Activated CD4-positive, alpha-beta memory T cell treated with anti-CD3 and anti-CD28 coated beads for 36 hours (primary cell): Measurements from ENCODE around the gene HLA-C. TPM values are rescaled to one million over a fixed set of nuclear protein-coding genes. Genes with fewer than 3 reads are reported as not detected.
"Not testable (repeated sequence)": the region's sequence is repeated elsewhere in the genome, so short reads cannot be mapped to it uniquely, and the experiment has no call there.

ENCODE experiments used
- CTCF ChIA-PET: fragments of 350-600 bp; sonication (Branson Sonifier 250); formaldehyde crosslinking; loops from one replicate; lab custom pipeline; 2021; ENCODE audit warnings: antibody characterized with exemption, inconsistent platforms; lab: Charles Lee
- POLR2A ChIA-PET: fragments of 350-600 bp; sonication (Branson Sonifier 250); formaldehyde crosslinking; loops from one replicate; lab custom pipeline; 2021; ENCODE audit warnings: antibody characterized with exemption; lab: Charles Lee
- DNase-seq: peaks from one replicate; pipeline ENCODE4 v3.0.0-alpha.2; 2020
- H3K27ac Mint-ChIP-seq: one replicate; pipeline ENCODE4 v1.8.0; 2021; ENCODE audit warnings: mixed read lengths
- H3K27me3 Mint-ChIP-seq: one replicate; pipeline ENCODE4 v1.8.0; 2021; ENCODE audit warnings: mixed read lengths
- H3K36me3 Mint-ChIP-seq: one replicate; pipeline ENCODE4 v1.8.0; 2021; ENCODE audit warnings: mixed read lengths
- H3K4me1 Mint-ChIP-seq: one replicate; pipeline ENCODE4 v1.8.0; 2021; ENCODE audit warnings: low read depth, mixed read lengths
- H3K4me3 Mint-ChIP-seq: one replicate; pipeline ENCODE4 v1.8.0; 2021; ENCODE audit warnings: mild to moderate bottlenecking, mixed read lengths
- H3K9me3 Mint-ChIP-seq: one replicate; pipeline ENCODE4 v1.8.0; 2021; ENCODE audit warnings: mixed read lengths
- intact Hi-C: fragments of 100-400 bp; cut with micrococcal nuclease; formaldehyde crosslinking; loops from one replicate; pipeline ENCODE4 v1.15.1; 2023
- total RNA-seq, 2 experiments: library from RNA; stranded (reverse); gene quantifications; one replicate each; pipeline ENCODE4 v1.2.3, GENCODE V29; 2021

The HLA-C gene
- total RNA-seq, 2 experiments from 2014 or later = 976 to 983 TPM

DNA sequence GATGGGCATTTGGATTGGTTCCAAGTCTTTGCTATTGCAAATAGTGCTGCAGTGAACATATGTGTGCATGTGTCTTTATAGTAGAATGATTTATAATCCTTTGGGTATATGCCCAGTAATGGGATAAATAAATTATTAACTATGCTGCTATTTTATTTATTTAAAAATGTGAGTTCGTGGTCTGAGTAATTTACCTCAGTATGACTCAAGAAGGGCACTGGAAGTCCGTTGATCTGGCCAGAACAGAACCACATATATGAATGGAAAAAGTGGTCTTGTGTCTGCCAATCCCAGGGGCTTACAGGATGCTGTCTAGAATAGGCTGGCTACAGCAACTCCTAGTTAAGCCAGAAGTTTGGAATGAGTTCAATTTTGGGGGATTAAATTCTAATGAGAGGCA is 27.6 kb upstream of the HLA-C start:
- no peaks in the 10 kb centered on the region for H3K36me3 Mint-ChIP-seq
- no peak overlapping the region for H3K27ac Mint-ChIP-seq
- no peak for DNase-seq
- H3K4me3 Mint-ChIP-seq = no peak overlapping the region
- no peaks in the 10 kb centered on the region for H3K4me1 Mint-ChIP-seq
- intact Hi-C loops = no loop called here
- H3K9me3 Mint-ChIP-seq = no peaks in the 10 kb centered on the region
- CTCF ChIA-PET = no interaction called here
- H3K27me3 Mint-ChIP-seq = peaks cover 1% of the 10 kb centered on the region
- POLR2A ChIA-PET = no interaction called here

DNA sequence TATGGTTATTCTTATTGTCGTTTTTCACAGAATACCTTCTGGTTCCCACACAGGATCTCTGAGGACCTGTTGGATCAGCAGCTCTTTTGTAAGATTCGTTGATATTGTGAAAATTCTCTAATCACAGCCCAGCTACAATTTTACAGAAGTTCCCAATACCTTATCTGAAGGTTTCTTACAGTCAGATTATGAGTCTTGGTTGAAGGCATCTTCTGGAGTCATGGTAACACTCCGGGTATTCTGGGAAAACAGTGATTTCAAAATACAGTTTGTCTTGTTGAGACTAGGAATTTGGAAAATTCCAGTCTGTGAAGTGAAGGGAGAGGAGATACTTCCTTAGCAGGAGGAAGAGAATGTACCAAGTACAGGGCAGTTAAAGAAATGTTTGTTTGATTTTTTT is 22.2 kb upstream of the HLA-C start:
- ChIA-PET CTCF (interaction anchor here (1.2 to 1.3 kb wide), 2 partner anchors 72 to 100 kb away, joined by 3 to 4 read pairs; no protein-coding TSS in a partner anchor), POLR2A (no interaction called here)
- Mint-ChIP-seq H3K27ac (no peak overlapping the region), H3K4me1 (no peaks in the 10 kb centered on the region), H3K27me3 (peaks cover 13% of the 10 kb centered on the region), H3K4me3 (no peak overlapping the region), H3K36me3 (no peaks in the 10 kb centered on the region), H3K9me3 (no peaks in the 10 kb centered on the region)
- intact Hi-C loops = no loop called here
- DNase-seq = no peak

DNA sequence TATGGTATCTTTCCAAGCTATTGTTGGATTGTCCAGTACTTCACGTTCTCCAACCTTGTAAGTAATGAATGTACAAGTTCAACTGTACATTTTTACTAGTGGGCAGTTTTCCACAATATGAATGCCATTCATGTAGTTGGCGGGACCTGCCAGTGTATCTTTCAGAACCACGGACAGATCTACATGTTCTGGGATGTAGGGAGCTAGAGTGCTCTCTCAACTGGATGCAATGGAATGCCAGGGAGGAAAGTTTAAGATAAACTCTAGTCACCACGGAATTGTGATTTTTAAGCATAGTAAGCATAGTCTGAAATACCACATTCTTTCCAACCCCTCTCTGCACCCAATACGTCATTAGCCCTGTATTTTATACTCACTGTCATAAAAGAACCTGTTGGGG is 21.5 kb upstream of the HLA-C start:
- no peak for DNase-seq
- CTCF ChIA-PET = interaction anchor here (0.9 kb wide), 1 partner anchor 165 kb away, joined by 3 read pairs; no protein-coding TSS in a partner anchor
- Mint-ChIP-seq H3K27me3 (peaks cover 13% of the 10 kb centered on the region), H3K36me3 (no peaks in the 10 kb centered on the region), H3K9me3 (no peaks in the 10 kb centered on the region), H3K4me1 (no peaks in the 10 kb centered on the region), H3K4me3 (no peak overlapping the region), H3K27ac (no peak overlapping the region)
- POLR2A ChIA-PET = no interaction called here
- intact Hi-C loops = no loop called here

DNA sequence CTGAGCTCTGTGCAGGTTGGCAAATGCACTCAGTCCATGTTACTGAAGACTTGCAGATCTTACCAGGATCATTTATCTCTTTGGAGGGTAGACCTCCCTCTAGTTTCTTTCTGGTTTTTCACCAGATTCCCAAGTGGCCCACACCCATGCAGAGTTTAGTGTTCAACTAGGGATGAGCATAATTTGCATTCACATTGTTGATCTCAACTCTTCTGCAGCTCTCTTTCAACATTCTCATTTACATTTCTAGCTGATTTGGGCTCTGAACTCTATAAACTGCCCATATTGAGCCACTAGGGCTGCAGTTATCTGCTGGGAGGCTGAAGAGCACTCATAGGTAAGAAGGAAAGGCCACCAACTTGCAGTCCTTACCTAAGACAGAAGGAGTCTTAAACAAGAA is 17.9 kb upstream of the HLA-C start:
- no peak for DNase-seq
- no peaks in the 10 kb centered on the region for H3K4me1 Mint-ChIP-seq
- CTCF ChIA-PET = no interaction called here
- POLR2A ChIA-PET = no interaction called here
- no peaks in the 10 kb centered on the region for H3K9me3 Mint-ChIP-seq
- no peaks in the 10 kb centered on the region for H3K36me3 Mint-ChIP-seq
- intact Hi-C loops = no loop called here
- H3K4me3 Mint-ChIP-seq = no peak overlapping the region
- no peak overlapping the region for H3K27ac Mint-ChIP-seq
- peaks cover 12% of the 10 kb centered on the region for H3K27me3 Mint-ChIP-seq

DNA sequence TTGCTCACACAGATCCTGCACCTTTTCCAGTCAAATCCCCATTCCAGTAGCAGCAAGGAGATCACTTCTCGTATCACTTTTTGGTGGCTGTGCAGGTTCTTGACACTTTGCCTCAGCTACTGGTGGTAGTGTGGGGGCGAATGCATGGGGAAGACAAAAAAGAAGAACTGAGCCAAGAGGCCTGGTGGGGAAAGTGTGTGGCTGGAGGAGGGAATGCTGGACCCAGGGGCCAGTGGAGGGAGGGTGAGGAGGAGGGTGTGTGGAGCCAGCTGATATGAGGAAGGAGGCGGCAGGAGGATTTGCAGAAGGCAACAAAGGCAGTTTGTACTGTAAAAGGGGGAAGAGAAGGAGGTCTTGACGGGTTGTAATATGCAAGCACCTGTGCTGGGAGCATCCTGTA is 15.7 kb upstream of the HLA-C start:
- Mint-ChIP-seq H3K36me3 (no peaks in the 10 kb centered on the region), H3K27me3 (peaks cover 8% of the 10 kb centered on the region), H3K9me3 (no peaks in the 10 kb centered on the region), H3K4me3 (no peak overlapping the region), H3K4me1 (no peaks in the 10 kb centered on the region), H3K27ac (no peak overlapping the region)
- no peak for DNase-seq
- intact Hi-C loops = no loop called here
- POLR2A ChIA-PET = no interaction called here
- CTCF ChIA-PET = no interaction called here

DNA sequence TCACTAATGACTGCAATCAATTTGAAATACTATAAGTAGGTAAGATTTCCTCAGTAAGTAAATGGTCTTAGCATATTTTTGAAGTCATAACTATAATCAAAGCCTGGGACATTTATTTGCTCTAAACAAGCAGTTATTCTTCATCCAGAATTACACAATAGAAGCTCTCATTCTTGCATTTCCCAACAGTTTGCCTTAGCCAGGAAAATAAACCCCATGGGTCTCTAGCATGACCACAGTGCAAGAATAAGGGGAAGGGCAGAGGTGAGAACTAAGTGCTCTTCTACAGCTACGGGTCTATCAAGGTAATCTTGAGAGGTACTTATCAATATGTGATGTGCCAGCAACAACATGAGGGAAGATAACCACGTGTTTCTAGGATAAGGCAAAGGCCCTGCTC is 14.1 kb upstream of the HLA-C start:
- Mint-ChIP-seq H3K4me3 (no peak overlapping the region), H3K27ac (no peak overlapping the region), H3K4me1 (no peaks in the 10 kb centered on the region), H3K9me3 (no peaks in the 10 kb centered on the region), H3K27me3 (peaks cover 2% of the 10 kb centered on the region), H3K36me3 (no peaks in the 10 kb centered on the region)
- ChIA-PET POLR2A (interaction anchor here (0.6 to 0.7 kb wide), 2 partner anchors 52 to 404 kb away, joined by 3 to 4 read pairs; no protein-coding TSS in a partner anchor), CTCF (interaction anchor here (1.9 kb wide), 1 partner anchor 80 kb away, joined by 6 read pairs; no protein-coding TSS in a partner anchor)
- intact Hi-C loops = no loop called here
- no peak for DNase-seq

DNA sequence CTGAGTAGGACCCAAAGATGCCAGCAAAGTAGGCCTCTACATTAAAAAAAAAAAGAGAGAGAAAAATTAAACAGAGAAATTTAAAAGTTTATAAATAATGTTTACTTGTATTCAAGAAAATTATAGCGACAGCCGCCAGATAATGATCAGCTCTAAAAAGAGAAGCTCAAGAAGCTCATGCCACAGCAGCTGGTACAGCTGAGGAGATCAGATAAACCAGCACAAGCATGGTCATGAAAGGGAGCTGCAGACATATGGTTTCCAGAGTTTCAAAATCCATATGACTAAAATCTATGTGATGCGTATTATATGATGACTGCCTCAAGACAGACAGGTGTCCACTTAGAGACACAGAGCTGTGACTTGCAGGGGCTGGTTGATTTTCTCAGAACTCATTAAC is 13.6 kb upstream of the HLA-C start:
- ChIA-PET POLR2A (interaction anchor here (0.6 kb wide), 1 partner anchor 403 kb away, joined by 4 read pairs; no protein-coding TSS in a partner anchor), CTCF (interaction anchor here (0.6 to 1.9 kb wide), 2 partner anchors 81 to 202 kb away, joined by 4 to 6 read pairs; no protein-coding TSS in a partner anchor)
- no peaks in the 10 kb centered on the region for H3K36me3 Mint-ChIP-seq
- intact Hi-C loops = no loop called here
- no peak for DNase-seq
- no peak overlapping the region for H3K4me3 Mint-ChIP-seq
- no peaks in the 10 kb centered on the region for H3K4me1 Mint-ChIP-seq
- H3K9me3 Mint-ChIP-seq = no peaks in the 10 kb centered on the region
- no peak overlapping the region for H3K27ac Mint-ChIP-seq
- peaks cover 2% of the 10 kb centered on the region for H3K27me3 Mint-ChIP-seq

DNA sequence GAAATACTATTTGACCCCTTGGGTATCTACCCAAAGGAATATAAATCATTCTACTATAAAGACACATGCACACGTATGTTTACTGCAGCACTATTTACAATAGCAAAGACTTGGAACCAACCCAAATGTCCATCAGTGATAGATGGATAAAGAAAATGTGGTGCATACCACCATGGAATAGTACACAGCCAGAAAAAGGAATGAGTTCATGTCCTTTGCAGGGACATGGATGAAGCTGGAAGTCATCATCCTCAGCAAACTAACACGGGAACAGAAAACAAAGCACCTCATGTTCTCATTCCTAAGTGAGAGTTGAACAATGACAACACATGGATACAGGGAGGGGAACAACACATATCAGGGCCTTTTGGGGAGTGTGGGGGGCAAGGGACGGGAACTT is 7.8 kb upstream of the HLA-C start:
- H3K4me3 Mint-ChIP-seq, H3K9me3 Mint-ChIP-seq, intact Hi-C loops, H3K36me3 Mint-ChIP-seq, H3K4me1 Mint-ChIP-seq, POLR2A ChIA-PET, H3K27me3 Mint-ChIP-seq, H3K27ac Mint-ChIP-seq, DNase-seq: not testable (repeated sequence)
- CTCF ChIA-PET = interaction anchor here (1.5 kb wide), 1 partner anchor 162 kb away, joined by 4 read pairs; no protein-coding TSS in a partner anchor

DNA sequence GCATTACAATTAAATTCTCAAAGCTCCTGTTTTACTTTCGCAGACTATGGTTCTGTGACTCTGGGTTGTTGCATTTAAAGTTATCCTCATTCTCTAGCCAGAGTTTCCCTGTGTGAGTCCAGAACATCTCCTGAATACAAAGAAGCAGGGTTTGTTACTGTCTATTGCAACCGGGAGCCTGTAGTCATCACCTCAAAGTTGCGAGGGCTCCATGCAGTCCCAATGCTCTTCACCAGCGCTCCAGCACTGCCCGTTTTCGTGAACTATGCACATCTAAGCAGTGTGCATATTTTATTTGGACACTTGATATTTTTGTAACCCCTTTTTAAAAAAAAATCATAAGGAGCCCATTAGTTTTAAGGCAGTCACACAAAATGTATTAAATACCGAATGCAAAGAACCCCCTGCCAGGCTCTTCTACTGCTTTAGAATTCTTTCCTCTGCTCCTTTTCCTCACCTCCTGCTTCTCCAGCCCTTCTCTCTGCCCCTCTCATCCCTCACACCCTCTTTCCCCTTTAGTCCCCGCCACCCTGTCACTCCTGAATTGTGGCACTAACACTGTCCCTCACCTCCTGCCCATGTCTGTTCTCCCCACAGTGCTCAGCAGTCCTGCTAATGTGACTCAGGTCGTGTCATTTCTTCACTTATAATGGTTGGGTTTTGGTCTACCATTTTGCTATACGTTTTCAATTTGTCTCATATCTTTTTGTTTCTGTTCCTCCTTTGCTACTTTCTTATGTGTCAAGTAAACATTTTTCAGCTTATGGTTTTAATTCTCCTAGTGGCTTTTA is 1.1 kb upstream of the HLA-C start:
- peaks cover 43% of the 10 kb centered on the region for H3K4me1 Mint-ChIP-seq
- peak overlapping the region; percentile 95 for H3K4me3 Mint-ChIP-seq
- H3K27me3 Mint-ChIP-seq = no peaks in the 10 kb centered on the region
- intact Hi-C loops = loop anchor here (1.0 to 5.0 kb wide), 7 partner anchors 69 to 656 kb away; partner anchors contain the start of genes MRPS18B, PPP1R10, PRRC2A and TCF19
- H3K36me3 Mint-ChIP-seq = peaks cover 38% of the 10 kb centered on the region
- CTCF ChIA-PET = interaction anchor here (0.6 to 1.6 kb wide), 3 partner anchors 35 to 95 kb away, joined by 3 to 11 read pairs (median 5); no protein-coding TSS in a partner anchor
- peak; percentile 44 for DNase-seq
- H3K9me3 Mint-ChIP-seq = no peaks in the 10 kb centered on the region
- peak overlapping the region; percentile 99 for H3K27ac Mint-ChIP-seq
- POLR2A ChIA-PET = interaction anchor here (1.0 to 1.1 kb wide), 3 partner anchors 75 to 94 kb away, joined by 3 to 6 read pairs (median 4); no protein-coding TSS in a partner anchor

DNA sequence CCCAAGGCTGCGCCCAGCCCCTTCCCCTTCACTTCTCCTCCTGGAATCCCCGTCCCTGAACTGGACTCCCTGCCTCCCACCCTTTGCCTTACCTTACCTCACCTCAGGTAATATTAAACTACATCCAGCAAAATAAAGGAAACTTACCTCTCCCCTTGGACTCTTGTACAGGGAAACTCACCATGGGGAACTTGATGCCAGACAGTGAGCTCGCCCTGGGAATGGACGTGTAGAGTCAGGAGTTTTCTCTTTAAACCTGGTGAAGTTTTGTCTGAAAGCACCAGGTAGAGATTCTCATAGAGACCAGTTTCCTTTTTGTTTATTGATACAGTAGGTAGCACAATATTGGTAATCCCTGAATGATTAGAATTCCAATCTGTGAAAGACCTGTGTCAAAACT is 544 bp upstream of the HLA-C start:
- Mint-ChIP-seq H3K27ac (peak overlapping the region; percentile 99), H3K4me3 (peak overlapping the region; percentile 95), H3K36me3 (peaks cover 43% of the 10 kb centered on the region), H3K4me1 (peaks cover 48% of the 10 kb centered on the region), H3K27me3 (no peaks in the 10 kb centered on the region), H3K9me3 (no peaks in the 10 kb centered on the region)
- intact Hi-C loops = loop anchor here (1.0 to 5.0 kb wide), 7 partner anchors 68 to 655 kb away; partner anchors contain the start of genes MRPS18B, PPP1R10, PRRC2A and TCF19
- DNase-seq = no peak
- CTCF ChIA-PET = interaction anchor here (0.6 to 1.6 kb wide), 3 partner anchors 35 to 95 kb away, joined by 3 to 11 read pairs (median 5); no protein-coding TSS in a partner anchor
- POLR2A ChIA-PET = interaction anchor here (1.0 to 1.1 kb wide), 3 partner anchors 75 to 94 kb away, joined by 3 to 6 read pairs (median 4); no protein-coding TSS in a partner anchor

DNA sequence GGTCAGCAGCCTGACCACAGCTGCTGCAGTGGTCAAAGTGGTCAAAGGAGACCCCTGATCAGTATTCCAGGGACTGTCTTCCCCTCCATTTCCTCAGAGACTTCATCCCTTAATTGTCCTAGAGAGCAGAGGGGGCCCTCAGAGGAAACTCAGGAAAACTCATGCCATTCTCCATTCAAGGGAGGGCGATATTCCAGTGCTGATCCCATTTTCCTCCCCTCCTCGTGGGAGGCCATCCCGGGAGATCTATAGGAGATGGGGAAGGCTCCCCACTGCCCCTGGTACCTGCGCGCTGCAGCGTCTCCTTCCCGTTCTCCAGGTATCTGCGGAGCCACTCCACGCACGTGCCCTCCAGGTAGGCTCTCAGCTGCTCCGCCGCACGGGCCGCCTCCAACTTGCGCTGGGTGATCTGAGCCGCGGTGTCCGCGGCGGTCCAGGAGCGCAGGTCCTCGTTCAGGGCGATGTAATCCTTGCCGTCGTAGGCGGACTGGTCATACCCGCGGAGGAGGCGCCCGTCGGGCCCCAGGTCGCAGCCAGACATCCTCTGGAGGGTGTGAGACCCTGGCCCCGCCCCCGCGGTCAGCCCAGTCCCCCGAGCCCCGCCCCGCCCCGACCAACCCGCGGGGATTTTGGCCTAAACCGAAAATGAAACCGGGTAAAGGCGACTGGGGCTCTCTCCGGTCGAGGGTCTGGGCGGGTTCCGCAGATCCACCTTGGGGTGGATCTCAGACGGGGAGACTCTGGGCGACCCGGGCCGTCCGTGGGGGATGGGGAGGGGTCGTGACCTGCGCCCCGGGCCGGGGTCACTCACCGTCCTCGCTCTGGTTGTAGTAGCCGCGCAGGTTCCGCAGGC is 878 bp downstream of the HLA-C start:
- Mint-ChIP-seq H3K9me3 (no peaks in the 10 kb centered on the region), H3K36me3 (peaks cover 44% of the 10 kb centered on the region), H3K27ac (peak overlapping the region; percentile 99), H3K4me1 (peaks cover 51% of the 10 kb centered on the region), H3K27me3 (no peaks in the 10 kb centered on the region), H3K4me3 (peak overlapping the region; percentile 95)
- DNase-seq = peak; percentile 89
- ChIA-PET POLR2A (interaction anchor here (4.6 kb wide), 1 partner anchor 84 kb away, joined by 20 read pairs; no protein-coding TSS in a partner anchor), CTCF (no interaction called here)
- intact Hi-C loops = loop anchor here (5.0 kb wide), 2 partner anchors 306 to 654 kb away; partner anchors contain the start of genes MRPS18B, PPP1R10 and TNF
